Measurements from ENCODE around the gene FYN. TPM values are rescaled to one million over a fixed set of nuclear protein-coding genes. Genes with fewer than 3 reads are reported as not detected.

The FYN gene
- total and polyA plus RNA-seq, 10 of the 15 experiments (the other 5 are each of a cell fraction or from before 2014, with no cell fraction given): 51.4 to 247 (median 138) TPM

DNA sequence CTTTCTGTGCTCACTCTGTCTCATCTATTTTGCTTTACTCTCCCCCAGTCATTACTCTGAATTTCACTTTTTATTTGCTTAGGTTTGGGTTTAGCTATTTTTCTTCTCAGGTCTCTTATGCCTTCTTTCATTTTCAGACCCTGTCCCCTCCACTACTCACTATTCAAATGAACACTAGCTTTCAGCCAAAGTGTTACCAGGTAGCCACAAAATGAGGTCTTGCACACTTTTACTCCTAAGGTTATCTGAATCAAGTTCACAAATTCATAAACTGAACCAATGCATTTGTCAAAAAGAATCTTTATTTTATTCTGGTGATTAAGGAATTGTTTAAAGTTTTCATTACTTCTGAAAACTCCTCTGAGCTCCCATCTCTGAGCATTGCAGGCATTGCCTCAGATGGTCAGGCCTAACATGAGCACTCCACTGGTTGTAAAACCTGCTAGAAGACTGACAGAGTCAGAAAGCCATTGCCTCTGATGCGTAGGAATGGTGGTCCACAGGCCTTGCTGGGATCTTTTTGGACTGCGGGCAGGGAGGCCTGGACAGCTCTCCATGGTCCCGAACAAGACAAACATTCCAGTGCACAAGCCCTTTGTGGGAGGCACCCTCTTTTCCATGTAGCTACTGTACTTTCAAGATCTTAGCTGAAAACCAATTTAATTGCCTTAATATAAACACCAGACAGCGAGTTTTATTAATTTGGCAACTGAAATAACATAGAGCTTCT, 48.5 kb downstream of the FYN start:
- Histone ChIP-seq H3K9ac (ENCODE audit: control insufficient read depth, insufficient read depth, low read length) (no peak overlapping the region), H3K4me1 (ENCODE audit: control insufficient read depth, insufficient read depth, low read length) (peaks cover 31% of the 10 kb centered on the region), H3K27me3 (replicated peaks in 1 of 2; ENCODE audit: control insufficient read depth in 2 of 2, insufficient read depth in 2 of 2, low read length in 1 of 2) (no peaks in the 10 kb centered on the region), H3K79me2 (ENCODE audit: control insufficient read depth, insufficient read depth, low read length) (peaks cover 32% of the 10 kb centered on the region), H4K20me1 (ENCODE audit: control insufficient read depth, insufficient read depth) (no peaks in the 10 kb centered on the region), H3K36me3 (ENCODE audit: control insufficient read depth in 2 of 2, insufficient read depth in 2 of 2, low read length in 1 of 2) (peaks cover 0 to 7% of the 10 kb centered on the region in 2 experiments), H3K9me3 (replicated peaks; ENCODE audit: control insufficient read depth, insufficient read depth, low read length) (no peaks in the 10 kb centered on the region; the same call in 2 of the 3 replicates), H3K4me3 (no peak overlapping the region; the same call in 1 of the 2 replicates), H3K4me2 (ENCODE audit: control insufficient read depth, insufficient read depth) (peak overlapping the region; percentile 87), H3K27ac (ENCODE audit: control insufficient read depth, insufficient read depth) (peak overlapping the region; percentile 57), H2AFZ (ENCODE audit: control insufficient read depth, low read depth, low read length) (no peak overlapping the region)
- 62% methylated on average over 4 of the region's 4 CpGs for WGBS (ENCODE audit: insufficient coverage, insufficient replicate concordance, low lambda C conversion rate, missing lambda C conversion rate)
- no TSS peak for BruUV-seq (replicated peaks)
- in situ Hi-C loops (cut with MboI): loop anchor here (25.0 kb wide), 1 partner anchor 1813 kb away; no protein-coding TSS in a partner anchor
- TF ChIP-seq PML (IDR thresholded peaks at IDR 0.05; ENCODE audit: low read length) (peak; percentile 45; the same call in 1 of the 2 replicates), MTA2 (IDR thresholded peaks at IDR 0.05; ENCODE audit: low read depth) (0 out of 2 replicates have a peak, but pooled peaks have one; percentile 30), BHLHE40 (IDR thresholded peaks at IDR 0.05; ENCODE audit: borderline replicate concordance in 1 of 2, low read depth in 2 of 2, low read length in 1 of 2) (0 out of 4 replicates have a peak, but pooled peaks of 1 of the 2 experiments have one; percentile 9), RUNX3 (IDR thresholded peaks at IDR 0.05; ENCODE audit: low read length) (peak; percentile 31; the same call in 1 of the 2 replicates), EZH2 (IDR thresholded peaks at IDR 0.05; ENCODE audit: borderline replicate concordance, control insufficient read depth, low read depth, low read length) (no peak), ATF7 (IDR thresholded peaks at IDR 0.05; ENCODE audit: low read depth) (0 out of 2 replicates have a peak, but pooled peaks have one; percentile 23)
- TF ChIP-seq, protein P1, sequence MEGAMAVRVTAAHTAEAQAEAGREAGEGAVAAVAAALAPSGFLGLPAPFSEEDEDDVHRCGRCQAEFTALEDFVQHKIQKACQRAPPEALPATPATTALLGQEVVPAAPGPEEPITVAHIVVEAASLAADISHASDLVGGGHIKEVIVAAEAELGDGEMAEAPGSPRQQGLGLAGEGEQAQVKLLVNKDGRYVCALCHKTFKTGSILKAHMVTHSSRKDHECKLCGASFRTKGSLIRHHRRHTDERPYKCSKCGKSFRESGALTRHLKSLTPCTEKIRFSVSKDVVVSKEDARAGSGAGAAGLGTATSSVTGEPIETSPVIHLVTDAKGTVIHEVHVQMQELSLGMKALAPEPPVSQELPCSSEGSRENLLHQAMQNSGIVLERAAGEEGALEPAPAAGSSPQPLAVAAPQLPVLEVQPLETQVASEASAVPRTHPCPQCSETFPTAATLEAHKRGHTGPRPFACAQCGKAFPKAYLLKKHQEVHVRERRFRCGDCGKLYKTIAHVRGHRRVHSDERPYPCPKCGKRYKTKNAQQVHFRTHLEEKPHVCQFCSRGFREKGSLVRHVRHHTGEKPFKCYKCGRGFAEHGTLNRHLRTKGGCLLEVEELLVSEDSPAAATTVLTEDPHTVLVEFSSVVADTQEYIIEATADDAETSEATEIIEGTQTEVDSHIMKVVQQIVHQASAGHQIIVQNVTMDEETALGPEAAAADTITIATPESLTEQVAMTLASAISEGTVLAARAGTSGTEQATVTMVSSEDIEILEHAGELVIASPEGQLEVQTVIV (IDR thresholded peaks at IDR 0.05; ENCODE audit: borderline replicate concordance, partially characterized antibody): no peak
- TF ChIP-seq, protein P2, sequence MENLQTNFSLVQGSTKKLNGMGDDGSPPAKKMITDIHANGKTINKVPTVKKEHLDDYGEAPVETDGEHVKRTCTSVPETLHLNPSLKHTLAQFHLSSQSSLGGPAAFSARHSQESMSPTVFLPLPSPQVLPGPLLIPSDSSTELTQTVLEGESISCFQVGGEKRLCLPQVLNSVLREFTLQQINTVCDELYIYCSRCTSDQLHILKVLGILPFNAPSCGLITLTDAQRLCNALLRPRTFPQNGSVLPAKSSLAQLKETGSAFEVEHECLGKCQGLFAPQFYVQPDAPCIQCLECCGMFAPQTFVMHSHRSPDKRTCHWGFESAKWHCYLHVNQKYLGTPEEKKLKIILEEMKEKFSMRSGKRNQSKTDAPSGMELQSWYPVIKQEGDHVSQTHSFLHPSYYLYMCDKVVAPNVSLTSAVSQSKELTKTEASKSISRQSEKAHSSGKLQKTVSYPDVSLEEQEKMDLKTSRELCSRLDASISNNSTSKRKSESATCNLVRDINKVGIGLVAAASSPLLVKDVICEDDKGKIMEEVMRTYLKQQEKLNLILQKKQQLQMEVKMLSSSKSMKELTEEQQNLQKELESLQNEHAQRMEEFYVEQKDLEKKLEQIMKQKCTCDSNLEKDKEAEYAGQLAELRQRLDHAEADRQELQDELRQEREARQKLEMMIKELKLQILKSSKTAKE (IDR thresholded peaks at IDR 0.05; ENCODE audit: low read depth, poor library complexity, severe bottlenecking): peak; percentile 18
- FAIRE-seq: no peak
- ChIA-PET SMC1A (ENCODE audit: uncharacterized antibody, unreplicated experiment) (interaction anchor here (0.7 to 7.8 kb wide), 30 partner anchors 10 to 217 kb away, joined by 3 to 92 read pairs (median 6); partner anchors contain the start of gene FYN), POLR2A (interaction anchor here (0.6 to 3.5 kb wide), 10 partner anchors 10 to 72 kb away, joined by 3 to 16 read pairs (median 5); no protein-coding TSS in a partner anchor), RAD21 (ENCODE audit: unreplicated experiment) (interaction anchor here (0.7 to 3.8 kb wide), 19 partner anchors 8 to 165 kb away, joined by 3 to 44 read pairs (median 5); partner anchors contain the start of gene FYN), CTCF (interaction anchor here (0.9 to 3.3 kb wide), 18 partner anchors 8 to 338 kb away, joined by 3 to 10 read pairs (median 4); no protein-coding TSS in a partner anchor)
- ATAC-seq: peak; percentile 86
- intact Hi-C loops (cut with micrococcal nuclease; ENCODE audit: unreplicated experiment): no loop called here
- no peak for DNase-seq (ENCODE audit: low read depth, low spot score)
